Activated T-cell treated with anti-CD3 and anti-CD28 coated beads, Interleukin-2, amount 50 U/mL, for 24 hours (primary cell): ENCODE measurements around the gene PPT2.

ENCODE experiments used
- DNase-seq: peaks from one replicate; pipeline ENCODE4 v3.0.0-alpha.2; 2020
- H3K27ac Mint-ChIP-seq: 2 replicates; pipeline ENCODE4 v1.8.0; 2020; ENCODE audit warnings: mild to moderate bottlenecking, mixed read lengths
- H3K27me3 Mint-ChIP-seq: 2 replicates; pipeline ENCODE4 v1.8.0; 2020; ENCODE audit warnings: mixed read lengths
- H3K36me3 Mint-ChIP-seq: 2 replicates; pipeline ENCODE4 v1.8.0; 2020; ENCODE audit warnings: low read depth, mixed read lengths
- H3K4me1 Mint-ChIP-seq: 2 replicates; pipeline ENCODE4 v1.8.0; 2020; ENCODE audit warnings: low read depth, mixed read lengths
- H3K4me3 Mint-ChIP-seq: 2 replicates; pipeline ENCODE4 v1.8.0; 2020; ENCODE audit warnings: mild to moderate bottlenecking, moderate library complexity, mixed read lengths
- H3K9me3 Mint-ChIP-seq: 2 replicates; pipeline ENCODE4 v1.8.0; 2020; ENCODE audit warnings: mixed read lengths

Gene PPT2

GRCh38 chr6:32153564-32154513 is at the start of gene PPT2:
Gene PPT2, plus strand, starts transcription at chr6:32154141. Its CDS starts 454 bp downstream, at chr6:32154595.
- H3K36me3 Mint-ChIP-seq: peaks cover 38% of the 10 kb centered on the region
- H3K4me3 Mint-ChIP-seq: peak within 1 kb of the TSS; percentile 94
- H3K27ac Mint-ChIP-seq: peak within 1 kb of the TSS; percentile 96
- no peaks in the 10 kb centered on the region for H3K9me3 Mint-ChIP-seq
- peaks cover 52% of the 10 kb centered on the region for H3K4me1 Mint-ChIP-seq
- peak; percentile 86 for DNase-seq
- H3K27me3 Mint-ChIP-seq: peaks cover 18% of the 10 kb centered on the region

GRCh38 chr6:32105433-32105832 is 48.5 kb upstream of the PPT2 start:
- H3K4me1 Mint-ChIP-seq: peaks cover 22% of the 10 kb centered on the region
- H3K9me3 Mint-ChIP-seq: no peaks in the 10 kb centered on the region
- DNase-seq: no peak
- peaks cover 31% of the 10 kb centered on the region for H3K27me3 Mint-ChIP-seq
- H3K36me3 Mint-ChIP-seq: no peaks in the 10 kb centered on the region
- no peak overlapping the region for H3K27ac Mint-ChIP-seq
- H3K4me3 Mint-ChIP-seq: no peak overlapping the region

- Mint-ChIP-seq H3K4me3 (no peak overlapping the region), H3K27me3 (peaks cover 23% of the 10 kb centered on the region)
Observed at GRCh38 chr6:32107406-32107805, 46.5 kb upstream of the PPT2 start.

GRCh38 chr6:32108094-32108627 is 45.8 kb upstream of the PPT2 start:
- H3K27me3 Mint-ChIP-seq: peaks cover 23% of the 10 kb centered on the region
- no peak overlapping the region for H3K4me3 Mint-ChIP-seq
- no peak overlapping the region for H3K27ac Mint-ChIP-seq
- H3K9me3 Mint-ChIP-seq: no peaks in the 10 kb centered on the region
- peaks cover 22% of the 10 kb centered on the region for H3K4me1 Mint-ChIP-seq
- H3K36me3 Mint-ChIP-seq: peaks cover 8% of the 10 kb centered on the region
- no peak for DNase-seq

More at GRCh38 chr6:32107406-32107805, 46.5 kb upstream of the PPT2 start:
- H3K27ac Mint-ChIP-seq: no peak overlapping the region
- no peaks in the 10 kb centered on the region for H3K9me3 Mint-ChIP-seq
- H3K36me3 Mint-ChIP-seq: peaks cover 8% of the 10 kb centered on the region
- no peak for DNase-seq
- peaks cover 22% of the 10 kb centered on the region for H3K4me1 Mint-ChIP-seq

DNA sequence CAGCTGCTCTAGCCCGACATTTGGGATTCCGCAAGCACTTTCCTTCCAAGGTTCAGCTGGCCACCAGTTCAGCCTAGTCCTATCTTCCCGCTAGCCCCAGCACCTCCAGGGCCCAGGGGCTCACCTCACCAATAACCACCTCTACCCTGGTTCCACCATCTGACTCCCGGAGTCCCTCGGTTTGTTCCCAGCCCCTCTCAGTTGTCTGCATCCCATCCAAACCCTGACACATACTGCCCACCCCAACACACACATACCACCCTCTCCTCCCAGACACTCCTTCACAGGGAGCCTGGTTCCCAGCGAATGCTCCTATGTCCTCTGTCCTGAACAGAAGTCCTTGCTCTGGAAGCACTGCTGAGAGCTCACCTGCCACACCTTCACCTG is 45.2 kb upstream of the PPT2 start:
- H3K27ac Mint-ChIP-seq: no peak overlapping the region
- DNase-seq: no peak
- no peak overlapping the region for H3K4me3 Mint-ChIP-seq
- H3K36me3 Mint-ChIP-seq: peaks cover 10% of the 10 kb centered on the region
- H3K4me1 Mint-ChIP-seq: peaks cover 22% of the 10 kb centered on the region
- H3K9me3 Mint-ChIP-seq: no peaks in the 10 kb centered on the region
- H3K27me3 Mint-ChIP-seq: peaks cover 20% of the 10 kb centered on the region

DNA sequence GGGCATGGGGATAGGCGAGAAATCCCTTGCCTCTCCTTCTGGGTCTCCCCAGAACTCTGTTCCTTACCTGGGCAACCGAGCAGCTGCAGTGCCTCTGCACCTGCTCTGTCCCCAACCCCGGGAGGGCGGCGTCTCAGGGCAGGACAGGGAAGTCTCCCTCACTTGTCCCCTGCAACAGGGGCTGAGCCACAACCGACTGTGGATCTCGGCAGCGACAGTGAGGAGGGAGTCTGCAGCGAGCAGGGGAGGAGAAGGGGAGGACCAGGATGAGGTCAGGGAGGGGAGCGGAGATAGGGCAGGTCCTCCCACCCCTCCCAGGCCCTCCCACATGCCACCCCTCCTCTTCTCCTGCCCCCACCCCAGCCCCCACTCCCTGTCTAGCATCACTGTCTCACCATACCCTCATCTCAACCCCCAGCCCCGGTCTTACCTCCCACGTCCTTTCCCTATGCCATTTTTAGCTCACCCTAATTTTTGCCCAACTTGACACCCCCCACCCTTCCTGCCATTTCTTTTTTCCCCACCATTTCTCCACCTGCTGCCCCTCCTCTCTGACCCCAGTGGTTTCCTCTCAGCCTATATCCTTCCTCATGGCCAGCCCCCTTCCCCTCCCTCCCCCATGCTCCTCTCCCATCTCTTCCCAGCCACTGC is 44.7 kb upstream of the PPT2 start, which contains the start of gene TNXB:
Gene TNXB, minus strand, starts transcription at position 225 of the 651 bp plus-strand sequence. CDS start 11,140 bp downstream, outside the sequence.
- no peak for DNase-seq
- H3K9me3 Mint-ChIP-seq: no peaks in the 10 kb centered on the region
- H3K36me3 Mint-ChIP-seq: peaks cover 10% of the 10 kb centered on the region
- no peak within 1 kb of the TSS for H3K4me3 Mint-ChIP-seq
- peaks cover 15% of the 10 kb centered on the region for H3K27me3 Mint-ChIP-seq
- H3K4me1 Mint-ChIP-seq: peaks cover 22% of the 10 kb centered on the region
- H3K27ac Mint-ChIP-seq: no peak within 1 kb of the TSS

GRCh38 chr6:32109765-32110160 is 44.2 kb upstream of the PPT2 start:
- H3K27me3 Mint-ChIP-seq: peaks cover 14% of the 10 kb centered on the region
- H3K9me3 Mint-ChIP-seq: no peaks in the 10 kb centered on the region
- no peak for DNase-seq
- peaks cover 23% of the 10 kb centered on the region for H3K4me1 Mint-ChIP-seq
- H3K27ac Mint-ChIP-seq: no peak overlapping the region
- no peak overlapping the region for H3K4me3 Mint-ChIP-seq
- H3K36me3 Mint-ChIP-seq: peaks cover 12% of the 10 kb centered on the region

DNA sequence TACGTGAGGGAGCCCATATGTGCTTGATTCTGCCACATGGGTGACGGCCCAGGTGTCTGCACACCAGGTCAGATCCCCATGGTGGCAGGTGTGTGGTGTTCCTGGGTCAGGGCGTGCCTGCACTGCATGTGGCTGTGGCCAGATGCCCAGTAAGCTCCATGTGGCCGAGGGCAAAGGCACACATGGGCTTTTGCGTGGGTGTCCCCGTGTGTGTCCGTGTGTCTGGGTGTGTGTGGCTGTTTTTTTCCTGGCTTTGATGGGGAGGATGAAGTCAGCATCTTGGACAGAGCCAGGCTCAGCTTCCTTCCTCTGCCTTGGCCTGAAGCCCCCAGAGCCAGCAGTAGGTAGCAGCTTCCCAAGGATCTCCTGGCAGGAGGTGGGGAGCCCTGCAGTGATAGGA is 43.3 kb upstream of the PPT2 start:
- Mint-ChIP-seq H3K27me3 (peaks cover 14% of the 10 kb centered on the region), H3K4me1 (peaks cover 26% of the 10 kb centered on the region), H3K4me3 (no peak overlapping the region), H3K9me3 (no peaks in the 10 kb centered on the region), H3K27ac (no peak overlapping the region), H3K36me3 (peaks cover 19% of the 10 kb centered on the region)
- no peak for DNase-seq

GRCh38 chr6:32111424-32112066 is 42.4 kb upstream of the PPT2 start:
- Mint-ChIP-seq H3K4me3 (no peak overlapping the region), H3K27me3 (peaks cover 14% of the 10 kb centered on the region), H3K27ac (no peak overlapping the region), H3K9me3 (no peaks in the 10 kb centered on the region), H3K4me1 (peaks cover 26% of the 10 kb centered on the region), H3K36me3 (peaks cover 28% of the 10 kb centered on the region)
- DNase-seq: no peak

- no peak overlapping the region for H3K27ac Mint-ChIP-seq
- peaks cover 14% of the 10 kb centered on the region for H3K27me3 Mint-ChIP-seq
- peaks cover 37% of the 10 kb centered on the region for H3K36me3 Mint-ChIP-seq
- no peak for DNase-seq
- no peaks in the 10 kb centered on the region for H3K9me3 Mint-ChIP-seq
- no peak overlapping the region for H3K4me3 Mint-ChIP-seq
- H3K4me1 Mint-ChIP-seq: peaks cover 26% of the 10 kb centered on the region
Observed at GRCh38 chr6:32112431-32112980, 41.4 kb upstream of the PPT2 start.

DNA sequence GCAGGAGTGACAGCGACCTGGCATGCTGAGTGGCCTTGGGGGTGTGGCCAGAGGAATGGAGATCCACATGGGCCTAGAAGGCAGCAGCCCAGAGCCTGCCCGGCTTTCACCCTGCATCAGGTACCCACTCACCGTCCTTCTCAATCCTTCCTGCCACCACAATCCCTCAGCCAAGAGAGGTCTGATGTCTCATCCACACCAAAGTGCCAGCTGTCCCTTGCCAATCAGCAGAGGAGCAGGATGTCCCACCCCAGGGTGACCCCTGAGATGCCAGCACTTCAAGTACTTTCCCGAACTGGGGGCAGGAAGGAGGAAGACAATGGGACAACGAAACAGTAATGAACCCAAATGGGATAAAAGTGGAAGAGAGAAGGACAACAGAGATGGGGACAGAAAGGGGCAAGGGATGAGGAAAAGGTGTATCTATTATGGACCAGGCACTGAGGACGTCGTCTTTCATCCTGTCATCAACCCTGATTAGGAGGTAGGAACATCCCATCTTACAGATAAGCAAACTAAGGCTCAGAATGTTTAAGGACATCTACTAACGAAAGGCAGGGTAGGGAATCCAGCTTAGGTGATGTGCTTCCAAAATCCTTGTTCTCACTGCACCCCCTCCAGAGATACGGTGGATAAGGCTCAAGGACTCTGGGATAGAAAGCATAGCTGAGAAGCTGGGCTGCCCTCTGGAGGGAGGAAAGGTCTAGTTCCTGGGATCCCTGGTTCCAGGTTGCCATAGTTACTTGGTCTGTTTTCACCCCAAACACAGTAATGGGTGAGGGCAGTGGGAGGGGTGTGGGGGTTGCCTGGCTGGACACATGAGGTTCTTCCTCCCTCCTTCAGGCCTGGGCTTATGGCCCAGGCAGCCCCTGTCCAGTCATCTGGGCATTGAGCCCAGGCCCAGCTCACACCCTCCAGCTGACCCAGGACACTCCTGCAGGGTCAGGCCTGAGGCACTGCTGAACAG is 40.3 kb upstream of the PPT2 start:
- H3K27ac Mint-ChIP-seq: peak overlapping the region; percentile 44
- no peaks in the 10 kb centered on the region for H3K9me3 Mint-ChIP-seq
- no peak for DNase-seq
- H3K4me3 Mint-ChIP-seq: no peak overlapping the region
- H3K4me1 Mint-ChIP-seq: peaks cover 15% of the 10 kb centered on the region
- peaks cover 48% of the 10 kb centered on the region for H3K36me3 Mint-ChIP-seq
- H3K27me3 Mint-ChIP-seq: peaks cover 4% of the 10 kb centered on the region

GRCh38 chr6:32114796-32115195 is 39.1 kb upstream of the PPT2 start:
- no peak for DNase-seq
- no peaks in the 10 kb centered on the region for H3K27me3 Mint-ChIP-seq
- H3K4me1 Mint-ChIP-seq: peaks cover 16% of the 10 kb centered on the region
- H3K4me3 Mint-ChIP-seq: no peak overlapping the region
- peak overlapping the region; percentile 71 for H3K27ac Mint-ChIP-seq
- peaks cover 58% of the 10 kb centered on the region for H3K36me3 Mint-ChIP-seq
- H3K9me3 Mint-ChIP-seq: no peaks in the 10 kb centered on the region

GRCh38 chr6:32115623-32116022 is 38.3 kb upstream of the PPT2 start:
- H3K27ac Mint-ChIP-seq: peak overlapping the region; percentile 1
- no peak overlapping the region for H3K4me3 Mint-ChIP-seq
- peaks cover 65% of the 10 kb centered on the region for H3K36me3 Mint-ChIP-seq
- H3K4me1 Mint-ChIP-seq: peaks cover 15% of the 10 kb centered on the region
- DNase-seq: no peak
- H3K9me3 Mint-ChIP-seq: no peaks in the 10 kb centered on the region
- no peaks in the 10 kb centered on the region for H3K27me3 Mint-ChIP-seq
